GM23248 (cell line): Measurements from ENCODE around the gene MYO16.

Source experiments
- EZH2 ChIP-seq: fragments of 200-600 bp; sonication (generic); IDR thresholded peaks from 2 replicates; pipeline ENCODE4 v1.6.1; 2018; ENCODE audit warnings: antibody characterized with exemption, mild to moderate bottlenecking; ENCODE audit not compliant: insufficient read depth, poor library complexity, severe bottlenecking
- EZH2phosphoT487 ChIP-seq: fragments of 200-600 bp; sonication (generic); IDR thresholded peaks from 2 replicates; pipeline ENCODE4 v1.6.1; 2018; ENCODE audit warnings: antibody characterized with exemption, moderate library complexity, mild to moderate bottlenecking, low read depth; ENCODE audit not compliant: insufficient read depth

DNA sequence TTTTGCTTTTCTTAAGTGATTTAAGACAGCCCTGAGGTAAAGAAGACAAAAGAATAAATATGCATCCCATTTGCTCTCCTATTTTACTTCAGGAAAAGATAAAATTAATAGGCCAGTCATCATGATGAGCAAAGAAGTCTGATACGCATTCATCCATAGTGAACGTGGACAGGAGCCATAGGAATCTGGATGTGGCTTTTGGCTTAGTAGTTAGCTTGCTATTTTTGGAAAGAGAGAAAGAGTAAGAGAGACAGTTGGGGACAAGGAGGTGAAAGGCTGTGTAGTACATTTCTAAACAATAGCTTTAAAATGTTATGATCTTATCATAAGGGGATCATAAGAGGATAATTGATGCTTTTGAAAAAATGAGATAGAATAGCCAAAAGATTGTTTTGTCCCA is 611.7 kb downstream of the MYO16 start:
- TF ChIP-seq EZH2phosphoT487 = no peak
- no peak for TF ChIP-seq EZH2
